K562 (cell line): ENCODE measurements around the gene MRPL2. TPM values are rescaled to one million over a fixed set of nuclear protein-coding genes. Genes with fewer than 3 reads are reported as not detected.

Experiments used
- AFF4 ChIP-seq: sonication (generic); formaldehyde crosslinking; IDR thresholded peaks from 2 replicates; pipeline ENCODE4 v1.8.0; 2023; ENCODE audit warnings: mild to moderate bottlenecking, missing genetic modification reagents
- CUX1 ChIP-seq: fragments of 200-800 bp; sonication (Bioruptor generic); IDR thresholded peaks from 2 replicates; pipeline ENCODE4 v1.6.1; 2016; ENCODE audit warnings: missing genetic modification characterization, missing compliant biosample characterization
- DPF2 ChIP-seq: fragments of 450-650 bp; IDR thresholded peaks from 2 replicates; pipeline ENCODE4 v1.6.1; 2016
- MYNN ChIP-seq, 2 experiments: sonication (generic); formaldehyde crosslinking in 1 of 2; IDR thresholded peaks; 2 replicates each; pipeline versions ENCODE4 v1.5.0 to v1.6.1; 2016 to 2020; ENCODE audit warnings: antibody characterized with exemption in 1 of 2, missing genetic modification reagents in 1 of 2
- OTX1 ChIP-seq: fragments of 450-650 bp; formaldehyde crosslinking; IDR thresholded peaks from 2 replicates; pipeline ENCODE4 v1.4.0; 2022; ENCODE audit warnings: mild to moderate bottlenecking
- PHF20 ChIP-seq: fragments of 450-650 bp; IDR thresholded peaks from 2 replicates; pipeline ENCODE4 v1.6.1; 2018; ENCODE audit not compliant: partially characterized antibody
- PREB ChIP-seq: sonication (generic); formaldehyde crosslinking; IDR thresholded peaks from 2 replicates; pipeline ENCODE4 v1.8.1; 2023; ENCODE audit warnings: mild to moderate bottlenecking, missing genetic modification reagents
- USF2 ChIP-seq: sonication (generic); formaldehyde crosslinking; IDR thresholded peaks from 2 replicates; pipeline ENCODE4 v1.5.0; 2020; ENCODE audit warnings: missing genetic modification reagents
- ZMIZ1 ChIP-seq, 2 experiments: fragments of 150-350 bp in 1 of 2; IDR thresholded peaks; 2 replicates each; pipeline ENCODE4 v1.6.1; 2012 to 2016; ENCODE audit warnings: low read depth in 2 of 2, low read length in 2 of 2, mild to moderate bottlenecking in 1 of 2, moderate library complexity in 1 of 2
- ZNF165 ChIP-seq: fragments of 250-450 bp; sonication (Bioruptor Pico); IDR thresholded peaks from 2 replicates; pipeline ENCODE4 v1.4.0; 2020; ENCODE audit warnings: borderline replicate concordance
- polyA plus RNA-seq, 8 experiments: library from polyadenylated mRNA; depleted of rRNA in 4 of 8; stranded (reverse) in 5 of 8; unstranded in 3 of 8; fragments of >200 nt; fragmentation: Nextera tagmentation in 2 of 8; fragmentation: Illumina TruSeq in 1 of 8; extraction: Ambion mirVana in 2 of 8; extraction: Trizol in 1 of 8; gene quantifications; 2 replicates each; pipeline versions ENCODE4 v1.2.1 to v1.2.3, GENCODE V29; 2011 to 2014; ENCODE audit warnings: inconsistent platforms in 1 of 8, missing spikeins in 1 of 8
- total RNA-seq, 7 experiments: library from RNA; depleted of rRNA in 6 of 7; stranded (reverse); fragments of >200 nt in 6 of 7; fragmentation: Illumina TruSeq in 2 of 7; extraction: Trizol in 2 of 7; gene quantifications; 2 replicates each; pipeline versions ENCODE4 v1.2.1 to v1.2.3, GENCODE V29; 2011 to 2021; ENCODE audit warnings: low replicate concordance in 1 of 7

MRPL2 gene
- total and polyA plus RNA-seq, 9 of the 15 experiments (the other 6 are each of a cell fraction or from before 2014, with no cell fraction given), result 63.1 to 262 (median 121) TPM

- TF ChIP-seq AFF4 (CRISPR knock-in tag) (0 out of 2 replicates have a peak, but pooled peaks have one; percentile 76), PREB (CRISPR knock-in tag) (0 out of 2 replicates have a peak, but pooled peaks have one; percentile 41), DPF2 (peak; percentile 67), ZNF165 (CRISPR knock-in tag) (0 out of 2 replicates have a peak, but pooled peaks have one; percentile 32), CUX1 (CRISPR knock-in tag) (no peak), ZMIZ1 (IDR thresholded peaks at IDR 0.05; ENCODE audit: low read depth in 2 of 2, low read length in 2 of 2) (0 out of 4 replicates have a peak, but pooled peaks of 1 of the 2 experiments have one; percentile 25), PHF20 (peak; percentile 98), USF2 (CRISPR knock-in tag) (peak; percentile 68), OTX1 (CRISPR knock-in tag) (0 out of 2 replicates have a peak, but pooled peaks have one; percentile 74), MYNN (IDR thresholded peaks at IDR 0.05) (0 out of 2 replicates have a peak, but pooled peaks have one; percentile 30), MYNN (CRISPR knock-in tag; IDR thresholded peaks at IDR 0.05) (no peak)
These were observed at the start of gene MRPL2, which contains the start of gene KLC4 (continued) for GRCh38 chr6:43059168-43060033.
